Bone marrow (tissue), 2 donors: ENCODE results near the gene AGR3.

Source experiments
- DNase-seq, 2 donors: peaks; one replicate each; lab custom pipeline; 2025; lab: John Stamatoyannopoulos, UW

Gene AGR3

GRCh38 chr7:16881844-16882243 lies at the start of gene AGR3:
Gene AGR3 (minus strand): TSS chr7:16881983. CDS start chr7:16878618, 3,365 bp downstream.
- no peak for DNase-seq

DNA sequence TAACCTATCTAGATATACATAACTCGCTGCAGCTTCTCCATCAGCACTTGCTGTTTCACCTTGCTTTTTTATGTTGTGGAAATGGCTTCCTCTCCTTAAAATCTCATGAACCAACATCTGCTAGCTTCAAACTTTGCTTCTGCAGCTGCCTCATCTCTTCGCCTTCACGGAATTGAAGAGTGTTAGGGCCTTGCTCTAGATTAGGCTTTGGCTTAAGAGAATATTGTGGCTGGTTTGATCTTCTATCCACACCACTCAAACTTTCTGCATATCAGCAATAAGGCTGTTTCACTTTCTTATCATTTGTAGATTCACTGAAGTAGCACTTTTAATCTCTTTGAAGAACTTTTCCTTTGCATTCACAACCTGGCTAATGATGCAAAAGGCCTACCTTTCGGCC lies 49.2 kb upstream of the AGR3 start:
- no peak for DNase-seq

GRCh38 chr7:16929146-16929762 lies 47.5 kb upstream of the AGR3 start:
- DNase-seq, result peak in 1 of 2 donors; percentile 94

- DNase-seq, result no peak
These were observed 45.1 kb upstream of the AGR3 start for GRCh38 chr7:16926861-16927260.

DNA sequence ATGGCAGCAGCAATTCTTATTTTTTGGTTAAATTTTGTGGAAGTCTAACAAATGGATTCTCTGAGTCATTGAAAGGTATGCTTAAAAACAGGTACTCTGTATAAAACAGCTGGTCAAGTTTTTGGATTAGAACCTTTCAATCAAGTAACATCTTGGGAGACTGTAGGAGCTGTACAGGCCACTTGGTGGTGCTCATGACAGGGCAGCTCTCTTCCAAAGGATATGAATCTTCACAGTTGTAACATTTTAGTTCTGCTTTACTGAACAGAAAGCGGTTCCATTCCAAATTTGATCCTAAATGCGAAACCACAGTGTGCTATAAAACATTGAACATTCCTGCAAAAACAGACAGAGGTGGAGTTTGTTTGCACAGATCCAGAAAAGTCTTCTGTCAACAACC lies 44.5 kb upstream of the AGR3 start:
- peak in 1 of 2 donors; percentile 57 for DNase-seq

GRCh38 chr7:16925609-16926008 lies 43.8 kb upstream of the AGR3 start:
- DNase-seq, result no peak

DNA sequence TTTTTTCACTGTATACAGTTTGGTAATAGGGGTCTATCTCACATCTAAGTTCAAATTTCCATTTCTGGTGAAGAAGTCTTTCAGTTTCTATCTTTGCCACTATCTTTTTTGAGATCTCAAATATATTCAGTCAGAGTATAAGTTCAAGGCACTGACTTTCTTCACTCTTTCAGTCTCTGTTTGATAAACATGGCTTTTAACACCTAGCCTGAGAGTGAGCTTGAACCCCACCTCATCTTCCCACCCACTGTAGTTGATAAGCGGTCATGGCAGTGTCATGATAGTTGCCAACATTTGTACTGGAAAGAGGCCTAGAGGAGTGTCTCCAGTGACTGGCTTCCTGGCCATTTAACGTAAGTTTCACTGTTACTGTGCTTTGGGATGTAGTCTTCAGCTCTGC lies 41.2 kb upstream of the AGR3 start:
- DNase-seq, result no peak

GRCh38 chr7:16921644-16922257 lies 40.0 kb upstream of the AGR3 start:
- DNase-seq, result no peak

- DNase-seq, result no peak
These were observed 39.4 kb upstream of the AGR3 start for GRCh38 chr7:16921151-16921550.

- no peak for DNase-seq
These were observed 37.7 kb upstream of the AGR3 start for GRCh38 chr7:16919440-16919839.

DNA sequence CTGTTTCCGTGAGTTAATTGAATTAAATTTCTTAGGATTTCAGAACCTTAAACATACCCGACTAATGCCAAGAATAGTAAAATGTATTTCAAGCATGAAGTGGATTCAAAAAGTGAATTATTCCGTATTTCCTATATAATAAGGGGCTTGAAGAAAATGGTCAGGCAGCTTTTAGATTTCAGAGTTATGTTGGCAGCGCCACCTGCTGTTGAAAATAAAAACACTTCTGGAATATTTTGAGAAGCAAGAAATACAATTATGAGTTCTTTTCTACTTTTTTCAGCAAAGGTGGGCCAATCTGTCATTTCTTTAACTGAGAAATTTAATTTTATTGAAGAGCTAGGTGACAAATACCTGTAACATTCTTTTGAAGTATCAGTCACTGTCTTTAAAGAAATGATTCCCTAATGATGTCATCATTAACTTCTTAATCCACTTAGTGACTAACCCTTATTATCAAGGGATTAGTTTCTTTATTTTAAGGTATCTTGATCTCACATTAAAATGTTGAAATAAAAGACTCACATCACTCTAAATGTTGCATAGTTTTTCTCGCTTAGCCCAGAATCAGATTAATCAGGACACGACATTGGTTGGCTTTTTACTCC lies 36.6 kb upstream of the AGR3 start:
- DNase-seq, result peak in 1 of 2 donors; percentile 12

DNA sequence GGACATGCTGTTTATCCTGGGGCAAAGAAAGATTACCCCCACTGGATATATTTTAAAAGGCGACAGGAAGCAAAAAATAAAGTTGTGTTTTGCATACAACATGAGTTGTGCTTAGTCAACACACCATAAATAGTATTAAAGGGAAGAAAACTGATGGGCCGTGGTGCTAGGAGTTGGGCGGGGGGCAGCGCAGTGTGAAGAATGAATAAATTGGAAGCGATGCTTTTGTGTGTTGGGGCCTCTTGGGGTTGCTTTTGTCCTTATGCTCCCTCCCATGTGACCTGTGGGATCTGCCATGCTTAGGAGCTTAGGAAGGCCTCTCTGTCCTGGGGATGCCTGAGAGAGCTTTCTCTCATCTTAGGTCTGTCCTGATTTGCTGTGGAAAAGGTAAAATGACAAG lies 35.0 kb upstream of the AGR3 start:
- no peak for DNase-seq

DNA sequence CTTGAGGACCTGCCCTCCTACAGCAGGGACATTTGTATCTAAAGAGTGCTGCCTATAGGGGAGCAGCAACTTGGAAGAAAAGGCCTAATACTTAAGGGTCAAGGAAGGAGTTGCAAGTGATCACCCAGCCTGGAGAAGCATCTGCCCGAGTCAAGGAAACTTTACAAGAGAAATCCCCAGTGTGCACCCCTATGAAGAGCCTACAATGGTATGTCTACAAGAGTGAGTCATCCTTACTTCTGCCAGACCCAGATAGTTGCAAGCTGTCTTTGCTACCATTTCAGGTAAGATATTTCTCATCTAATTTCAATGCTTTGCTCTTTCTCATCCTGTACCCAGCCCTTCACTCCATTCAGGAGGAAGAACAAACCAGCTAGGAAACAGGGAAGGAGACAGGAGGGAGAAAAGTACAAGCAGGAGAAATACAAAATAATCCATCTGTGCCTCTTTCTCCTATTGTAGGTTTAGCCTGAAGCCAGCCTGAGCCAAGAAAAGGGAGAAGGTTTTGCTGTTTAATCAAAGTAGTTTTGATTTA lies 34.4 kb upstream of the AGR3 start:
- no peak for DNase-seq

- no peak for DNase-seq
These were observed 33.6 kb upstream of the AGR3 start for GRCh38 chr7:16915405-16915804.

GRCh38 chr7:16914771-16915170 lies 33.0 kb upstream of the AGR3 start:
- no peak for DNase-seq

- DNase-seq, result no peak
These were observed 31.9 kb upstream of the AGR3 start for GRCh38 chr7:16913643-16914042.

DNA sequence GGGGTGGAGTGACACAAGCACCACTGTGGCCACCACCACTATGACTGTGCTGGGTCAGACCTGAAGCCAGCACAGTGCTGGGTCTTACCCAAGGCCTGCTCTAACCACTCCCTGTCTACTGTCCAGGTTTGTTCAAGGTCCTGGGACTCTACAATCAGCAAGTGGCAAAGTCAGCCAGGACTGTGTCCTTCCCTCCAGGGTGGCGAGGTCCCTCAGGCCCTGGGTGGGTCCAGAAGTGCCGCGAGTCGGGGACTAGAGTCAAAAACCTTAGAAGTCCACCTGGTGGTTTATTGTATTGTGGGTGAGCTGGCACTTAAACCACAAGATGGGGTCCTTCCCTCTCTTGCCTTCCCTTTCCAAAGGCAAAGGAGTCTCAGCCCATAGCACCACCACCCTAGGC lies 30.8 kb upstream of the AGR3 start:
- no peak for DNase-seq

DNA sequence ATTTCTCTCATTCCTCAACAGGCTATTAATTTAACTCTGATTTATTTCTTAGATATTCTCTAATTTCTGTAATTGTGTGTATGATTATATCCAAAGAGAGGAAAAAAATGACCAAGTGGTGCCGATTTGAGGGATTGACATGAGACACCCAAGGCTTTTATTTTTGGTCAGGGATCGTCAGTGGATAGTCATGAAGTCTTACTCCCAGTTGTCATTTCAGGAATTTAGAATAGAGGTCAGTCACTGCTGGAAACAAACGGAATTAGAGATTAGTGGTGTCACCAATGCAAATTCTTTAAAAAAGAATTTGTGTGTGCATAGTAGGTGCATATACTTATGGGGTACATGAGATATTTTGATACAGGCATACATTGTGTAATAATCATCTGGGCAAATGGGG lies 26.8 kb upstream of the AGR3 start:
- DNase-seq, result no peak

DNA sequence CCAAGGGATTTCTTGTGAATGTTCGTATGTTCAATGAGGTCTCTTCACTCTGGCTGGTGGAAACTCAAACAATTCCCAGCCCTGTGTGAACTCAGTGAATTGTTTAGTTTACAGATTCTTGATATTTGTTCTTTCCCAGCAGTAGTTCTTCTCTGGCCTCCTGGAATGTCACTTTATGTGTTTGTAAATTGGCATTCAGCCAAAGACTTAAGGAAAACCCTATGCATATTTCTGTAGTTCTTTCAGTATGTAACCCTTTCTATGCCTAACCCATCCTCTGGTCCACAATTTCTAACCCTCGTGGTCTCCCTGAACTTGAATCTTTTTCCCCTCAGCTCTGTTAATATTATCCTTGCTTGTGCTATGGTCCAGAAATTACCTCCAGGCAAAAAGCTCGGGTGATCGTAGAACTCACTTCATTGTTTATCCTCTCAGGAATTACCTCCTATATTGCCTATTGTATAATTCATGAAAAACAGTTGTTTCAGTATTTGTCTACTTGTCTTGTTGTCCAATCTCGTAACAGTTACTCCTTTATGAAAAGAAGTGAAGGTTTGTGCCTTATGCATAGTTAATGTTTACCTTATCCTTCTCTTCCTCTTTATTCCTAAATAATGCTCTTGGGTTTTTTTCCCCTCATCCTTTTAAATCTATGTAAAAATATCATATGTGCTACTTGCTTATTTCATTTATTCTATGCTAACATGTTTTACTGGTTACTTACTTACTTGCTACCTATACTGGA lies 23.7 kb upstream of the AGR3 start:
- DNase-seq, result no peak

GRCh38 chr7:16904076-16904475 lies 22.3 kb upstream of the AGR3 start:
- no peak for DNase-seq

DNA sequence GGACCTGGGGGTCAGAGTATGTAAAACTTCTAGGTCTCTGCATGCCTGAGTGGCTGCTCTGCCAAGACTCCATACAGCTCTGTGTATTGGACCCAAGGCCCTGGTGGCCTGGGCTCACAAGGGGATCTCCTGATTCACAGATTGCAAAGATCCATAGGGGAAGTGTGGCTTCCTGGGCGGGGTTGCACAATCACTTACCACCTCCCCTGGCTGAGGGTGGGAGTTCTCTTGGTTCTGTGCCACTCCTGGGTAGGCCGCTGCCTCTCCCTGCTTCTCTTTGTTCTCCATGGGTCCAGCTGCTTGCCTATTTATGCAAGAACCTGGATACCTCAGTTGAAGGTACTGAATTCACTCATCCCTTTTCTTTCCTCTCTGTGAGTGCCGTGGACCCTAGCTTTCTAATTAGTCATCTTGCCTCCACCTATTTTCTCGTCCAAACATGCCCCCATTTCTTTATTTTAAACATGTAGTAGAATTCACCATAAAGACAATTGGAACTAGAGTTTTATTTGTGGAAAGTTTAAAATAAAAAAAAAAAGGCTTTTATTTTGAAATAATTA lies 18.5 kb upstream of the AGR3 start:
- no peak for DNase-seq

- DNase-seq, result no peak
These were observed 10.3 kb upstream of the AGR3 start for GRCh38 chr7:16891874-16892643.
